Esophagus mucosa (tissue), 1 donor: Measurements from ENCODE around the gene MAP3K20. TPM values are rescaled to one million over a fixed set of nuclear protein-coding genes. Genes with fewer than 3 reads are reported as not detected.

Source experiments
- ATAC-seq: fragments of 200-7000 bp; cut with Tn5 transposase; one replicate; pipeline ENCODE4 v1.9.1; 2020
- total RNA-seq: library from RNA; stranded (reverse); gene quantifications from one replicate; pipeline ENCODE4 v1.2.4, GENCODE V29; 2023
- donor health status: DM: yes; HTN: yes; CAD: no.

Gene MAP3K20
- total RNA-seq, 1 donor from 2014 or later = 21.3 TPM

DNA sequence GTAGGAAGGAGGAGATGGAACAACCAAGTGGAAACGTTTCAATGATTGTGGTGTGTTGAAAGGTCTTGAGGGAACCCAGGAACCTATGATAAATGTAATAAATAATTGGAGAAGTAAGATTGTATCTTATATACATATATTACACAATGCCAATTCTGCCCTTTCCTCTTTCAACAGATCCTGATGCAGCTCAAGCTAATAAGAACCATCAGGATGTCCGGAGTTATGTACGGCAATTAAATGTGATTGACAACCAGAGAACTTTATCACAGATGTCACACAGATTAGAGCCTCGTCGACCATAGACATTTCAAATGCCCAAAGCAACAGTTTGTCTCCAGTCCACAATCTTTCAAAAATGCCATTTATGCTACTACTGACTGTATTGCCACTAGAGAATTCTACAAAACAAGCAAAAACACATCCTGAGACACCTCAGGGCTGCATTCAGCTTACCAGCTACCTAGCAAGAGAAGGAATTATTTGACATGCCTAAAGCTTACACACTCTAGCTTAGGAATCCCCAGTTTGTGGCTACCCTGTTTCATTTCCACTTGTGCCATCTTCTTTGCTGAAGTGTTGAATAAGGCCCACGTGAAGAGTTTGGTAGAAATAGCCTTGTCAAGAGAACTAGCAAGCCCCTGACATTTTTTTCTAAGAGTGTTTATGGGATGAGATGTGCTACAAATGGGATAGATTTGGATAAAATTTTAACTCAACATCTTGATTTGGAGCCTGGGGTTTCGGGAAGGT is 24.0 kb upstream of the MAP3K20 start:
- no peak for ATAC-seq

DNA sequence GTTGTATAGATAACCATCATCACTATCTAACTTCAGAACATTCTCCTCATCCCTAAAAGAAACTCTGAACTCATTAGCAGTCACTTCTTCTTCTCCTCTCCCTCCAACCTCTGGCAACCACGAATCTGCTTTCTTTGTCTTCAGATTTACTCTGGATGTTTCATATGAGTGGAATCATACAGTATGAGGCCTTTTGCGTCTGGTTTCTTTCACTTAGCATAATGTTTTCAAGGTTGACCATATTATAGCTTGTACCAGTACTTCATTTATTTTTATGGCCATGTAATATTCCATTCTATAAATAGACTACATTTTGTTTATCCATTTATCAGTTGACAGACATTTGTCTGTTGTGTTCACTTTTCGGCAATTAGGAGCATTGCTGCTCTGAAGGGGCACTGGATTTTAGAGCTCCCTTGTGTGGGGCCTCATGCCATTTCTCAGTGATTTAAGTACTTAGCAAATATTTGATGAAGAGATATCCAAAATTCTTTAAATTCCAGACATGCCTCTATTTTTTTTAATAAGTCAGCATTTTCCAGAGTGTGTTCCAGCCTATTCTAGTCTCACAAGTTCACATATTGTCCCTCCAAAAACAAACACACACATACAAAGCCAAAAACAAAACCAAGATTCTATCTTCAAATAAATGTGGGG is 22.5 kb upstream of the MAP3K20 start:
- ATAC-seq = no peak

DNA sequence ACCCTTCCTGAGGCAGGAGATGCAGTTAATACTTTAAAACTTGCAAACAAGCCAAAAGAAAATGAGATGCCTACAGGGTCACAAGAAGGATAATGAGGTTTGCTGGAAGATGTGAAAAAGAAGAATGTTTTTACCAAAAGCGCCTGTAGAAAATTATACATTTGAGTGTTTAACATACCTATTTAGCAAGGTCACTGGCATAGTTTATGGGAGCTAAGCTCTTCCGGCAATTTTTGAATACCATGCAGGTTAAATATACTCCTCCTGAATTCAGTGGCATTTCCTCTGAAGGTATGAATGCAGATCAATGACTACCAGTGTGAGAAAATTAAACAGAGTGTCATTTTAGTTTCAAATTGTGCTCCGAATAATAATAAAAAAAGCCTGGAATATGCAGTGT is 21.2 kb upstream of the MAP3K20 start:
- no peak for ATAC-seq

DNA sequence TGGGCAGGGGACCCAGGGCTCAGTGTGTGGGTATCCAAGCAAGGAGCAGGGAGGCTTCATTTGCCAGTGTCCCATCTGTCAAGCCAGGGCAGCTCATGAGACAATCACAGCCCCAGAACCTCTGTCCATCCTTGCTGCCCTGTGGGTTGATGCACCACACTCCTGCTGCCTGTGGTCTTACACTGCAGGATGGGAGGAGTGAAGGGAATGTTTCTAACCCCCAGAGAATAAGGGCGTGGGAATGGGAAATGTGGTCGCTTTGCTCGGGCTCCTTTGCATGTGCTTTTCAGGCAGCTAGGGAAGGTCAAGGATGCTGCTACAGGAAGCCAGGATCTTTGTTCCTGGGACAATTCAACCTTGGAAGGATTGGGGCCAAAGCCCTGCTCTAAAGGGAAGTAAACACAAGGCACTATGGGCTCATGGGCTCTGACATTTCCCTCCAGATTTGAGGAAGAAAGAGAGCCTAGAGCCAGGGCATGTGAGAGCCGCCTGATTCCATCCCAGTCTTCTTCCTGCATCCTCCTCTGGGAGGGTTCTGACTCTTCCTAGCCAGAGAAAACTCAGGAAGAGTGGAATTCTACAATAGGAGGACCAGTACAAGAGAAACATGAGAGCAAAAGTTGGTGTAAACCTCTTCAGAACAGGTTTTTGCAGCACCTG is 18.8 kb upstream of the MAP3K20 start:
- ATAC-seq = no peak

DNA sequence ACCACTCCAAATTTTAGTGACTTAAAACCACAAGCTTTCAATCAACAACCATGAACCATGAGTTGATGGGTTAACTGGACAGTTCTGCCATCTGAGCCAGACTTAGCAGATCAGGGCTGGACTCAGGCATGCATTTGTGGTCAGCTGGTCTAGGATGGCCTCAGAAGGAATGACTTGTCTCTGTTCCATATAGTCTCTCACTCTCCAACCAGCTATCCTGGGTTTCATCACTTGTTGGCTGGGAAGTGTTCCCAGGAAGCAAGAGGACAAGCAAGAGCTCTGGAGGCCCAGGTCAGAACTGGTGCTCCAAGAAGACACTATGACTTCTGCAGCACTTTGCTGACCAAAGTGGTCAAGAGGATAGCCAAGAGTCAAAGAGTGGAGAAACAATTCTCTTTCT is 17.5 kb upstream of the MAP3K20 start:
- no peak for ATAC-seq

DNA sequence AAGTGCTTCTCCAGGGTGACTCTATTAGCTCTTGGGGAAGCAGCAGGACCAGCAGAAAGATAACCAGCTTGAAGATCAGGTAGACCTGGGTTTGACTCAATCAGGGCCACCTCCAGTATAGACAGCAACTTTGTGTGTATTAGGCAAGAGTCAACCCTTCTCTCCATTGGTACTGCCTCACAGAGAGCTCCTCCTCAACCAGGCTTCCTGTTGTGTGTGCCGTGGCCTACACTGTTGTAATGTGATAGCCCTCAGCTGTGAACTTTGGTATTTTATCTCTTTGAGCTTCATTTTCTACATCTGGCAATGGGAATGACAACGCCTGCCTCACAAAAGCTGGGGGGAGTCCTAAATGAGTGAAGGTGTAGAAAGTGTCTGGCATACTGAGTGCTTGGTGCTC is 17.0 kb upstream of the MAP3K20 start:
- ATAC-seq = peak; percentile 53

DNA sequence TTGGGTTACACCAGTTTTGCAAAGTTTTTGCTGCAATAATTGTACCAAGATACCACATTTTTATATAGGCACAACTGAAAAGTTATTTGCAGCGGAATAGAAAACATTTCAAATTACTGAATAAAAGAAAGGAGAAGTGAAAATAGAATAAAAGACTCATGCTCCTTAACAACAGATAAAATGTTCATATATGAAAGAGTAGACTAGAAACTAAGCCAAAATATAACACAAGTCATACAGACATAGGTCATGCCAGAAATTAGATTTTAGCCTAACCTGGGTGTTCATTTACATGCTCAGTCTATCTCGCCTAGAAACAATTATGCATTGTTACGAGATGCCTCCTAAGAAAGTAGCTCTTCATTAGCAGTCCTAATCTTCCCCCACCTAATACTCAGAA is 16.4 kb upstream of the MAP3K20 start:
- no peak for ATAC-seq

DNA sequence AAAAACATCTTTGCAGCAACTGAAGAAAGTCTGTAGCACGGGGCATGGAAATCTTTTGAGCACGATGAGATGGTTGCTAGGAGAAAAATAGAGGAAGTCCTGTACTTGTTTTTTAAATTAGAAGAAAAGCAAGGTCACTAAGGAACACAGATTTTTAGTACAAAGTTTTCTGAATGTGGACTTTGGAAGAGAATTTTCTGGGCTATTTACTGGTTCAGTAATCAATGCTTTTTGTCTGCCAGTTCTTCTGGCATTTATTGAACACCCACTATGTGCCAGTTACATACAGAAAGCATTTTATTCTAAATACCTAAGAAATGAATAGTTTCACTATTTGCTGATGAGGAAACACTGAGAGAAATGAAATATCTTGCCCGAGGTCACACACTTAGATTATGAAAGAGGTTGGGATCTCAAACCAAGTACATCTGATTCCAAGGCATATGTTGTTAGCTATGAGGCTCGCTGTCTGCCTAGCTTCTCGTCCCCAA is 15.6 kb upstream of the MAP3K20 start:
- no peak for ATAC-seq

DNA sequence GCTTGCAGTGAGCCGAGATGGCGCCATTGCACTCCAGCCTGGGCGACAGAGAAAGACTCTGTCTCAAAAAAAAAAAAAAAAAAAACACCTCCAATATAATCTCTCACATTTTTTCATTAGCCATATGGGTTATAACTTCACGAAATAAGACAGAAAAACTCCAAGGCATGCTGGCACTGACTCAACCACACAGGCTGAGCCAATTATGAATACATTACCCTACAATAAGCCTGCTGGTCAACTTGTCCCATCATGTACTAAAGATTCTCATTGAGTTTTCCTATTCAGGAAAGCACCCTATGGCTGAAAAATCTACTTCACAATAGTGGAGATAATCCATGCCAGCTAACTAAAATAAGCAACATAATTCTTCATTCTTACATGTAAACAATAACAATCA is 12.8 kb upstream of the MAP3K20 start:
- ATAC-seq = peak; percentile 80

DNA sequence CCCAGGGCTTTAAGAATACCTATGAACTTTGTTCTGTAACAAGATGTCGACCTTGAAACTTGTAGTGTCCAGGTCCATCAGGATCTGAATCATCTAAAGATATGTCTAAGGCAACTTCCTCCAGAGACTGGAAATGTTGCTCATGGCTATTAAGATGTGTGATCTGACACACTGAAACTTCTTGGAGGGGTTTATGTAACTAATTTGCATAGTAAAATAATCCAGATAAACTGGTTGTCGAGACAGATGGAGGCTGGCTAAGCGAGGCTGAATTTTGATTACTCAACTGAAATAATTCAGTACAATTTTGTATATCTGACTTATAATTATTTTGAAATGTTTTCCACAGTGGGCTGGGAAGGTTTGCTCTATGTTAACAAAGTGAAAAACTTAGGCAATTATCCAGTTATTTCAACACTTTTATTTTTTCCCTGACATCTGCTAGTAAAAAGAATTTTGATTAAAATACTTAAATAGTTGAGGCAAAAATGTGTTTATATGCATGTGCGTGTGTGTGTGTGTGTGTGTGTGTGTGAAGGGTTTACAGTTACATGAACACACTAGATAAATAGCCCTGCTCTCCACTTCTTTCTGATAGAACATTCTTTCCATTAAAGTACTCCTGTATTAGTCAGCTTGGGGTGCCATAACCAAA is 11.4 kb upstream of the MAP3K20 start:
- ATAC-seq = peak; percentile 79

DNA sequence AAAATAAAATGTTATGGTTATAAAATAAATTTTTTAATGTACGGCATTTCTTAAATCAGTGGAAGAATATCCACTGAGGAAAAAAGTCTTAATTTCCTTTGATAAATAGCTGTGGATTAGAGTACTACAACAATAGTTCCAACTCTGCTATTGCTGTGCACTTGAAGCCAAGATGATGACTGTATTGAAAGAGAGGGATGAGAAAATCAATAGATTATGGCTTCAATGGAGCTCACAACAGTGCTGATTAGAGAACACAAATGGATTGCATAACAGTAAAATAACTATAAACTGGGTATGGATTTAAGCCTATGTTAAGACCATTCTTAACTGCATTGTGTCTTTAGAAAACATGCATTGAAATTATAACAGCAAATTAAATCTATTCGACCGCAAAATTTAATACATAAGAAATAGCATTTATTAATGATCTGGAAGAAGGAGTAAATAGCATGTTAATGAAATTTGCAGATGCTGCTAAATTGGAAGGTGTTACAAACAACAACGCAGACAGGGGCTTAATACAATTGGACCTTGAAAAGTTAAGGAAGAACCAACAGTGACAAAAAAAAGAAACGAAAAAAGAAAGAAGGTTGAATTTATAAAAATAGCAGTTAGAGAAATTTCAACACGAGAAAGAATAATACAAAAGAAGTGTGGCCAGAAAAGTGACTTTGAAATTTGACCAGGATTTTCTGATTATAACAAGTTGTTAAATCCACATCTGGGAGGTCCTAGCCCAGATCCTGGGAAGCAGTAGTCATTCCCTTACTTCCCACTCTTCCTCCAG is 8.6 kb upstream of the MAP3K20 start:
- no peak for ATAC-seq

DNA sequence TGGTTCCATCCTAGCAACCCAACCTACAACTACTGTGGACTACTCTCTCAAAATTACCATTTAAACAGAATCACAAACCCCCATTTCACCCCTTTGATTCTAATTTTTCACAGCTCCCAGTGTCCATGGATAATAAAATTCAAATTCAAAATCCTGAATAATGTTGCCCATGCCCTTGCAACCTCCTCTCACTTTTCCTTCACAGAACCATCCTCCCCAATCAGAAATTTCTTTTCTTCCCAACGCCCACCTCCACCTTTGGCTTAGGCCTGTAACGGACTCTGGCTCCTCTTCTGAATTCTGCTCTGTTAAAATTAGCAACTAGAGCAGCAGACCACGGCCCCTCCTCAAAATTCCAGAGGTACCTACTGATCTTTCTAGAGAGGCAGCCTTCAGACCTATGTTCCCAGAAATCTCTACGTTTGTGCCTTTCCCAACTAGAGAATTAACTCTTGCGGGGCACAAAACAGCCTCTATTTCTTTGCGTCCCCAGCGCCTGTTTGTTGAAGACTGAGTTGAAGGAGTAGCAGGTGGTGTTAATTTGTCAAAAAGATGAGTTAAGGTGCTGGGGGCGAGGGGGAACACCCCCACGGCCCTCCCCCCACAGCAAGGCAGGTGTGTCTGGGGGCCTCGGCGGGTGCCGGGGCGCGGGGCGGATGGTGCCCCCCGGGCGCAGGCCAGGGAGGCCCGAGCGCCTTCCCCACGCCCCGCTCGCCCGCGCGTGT is 428 bp upstream of the MAP3K20 start:
- no peak for ATAC-seq

DNA sequence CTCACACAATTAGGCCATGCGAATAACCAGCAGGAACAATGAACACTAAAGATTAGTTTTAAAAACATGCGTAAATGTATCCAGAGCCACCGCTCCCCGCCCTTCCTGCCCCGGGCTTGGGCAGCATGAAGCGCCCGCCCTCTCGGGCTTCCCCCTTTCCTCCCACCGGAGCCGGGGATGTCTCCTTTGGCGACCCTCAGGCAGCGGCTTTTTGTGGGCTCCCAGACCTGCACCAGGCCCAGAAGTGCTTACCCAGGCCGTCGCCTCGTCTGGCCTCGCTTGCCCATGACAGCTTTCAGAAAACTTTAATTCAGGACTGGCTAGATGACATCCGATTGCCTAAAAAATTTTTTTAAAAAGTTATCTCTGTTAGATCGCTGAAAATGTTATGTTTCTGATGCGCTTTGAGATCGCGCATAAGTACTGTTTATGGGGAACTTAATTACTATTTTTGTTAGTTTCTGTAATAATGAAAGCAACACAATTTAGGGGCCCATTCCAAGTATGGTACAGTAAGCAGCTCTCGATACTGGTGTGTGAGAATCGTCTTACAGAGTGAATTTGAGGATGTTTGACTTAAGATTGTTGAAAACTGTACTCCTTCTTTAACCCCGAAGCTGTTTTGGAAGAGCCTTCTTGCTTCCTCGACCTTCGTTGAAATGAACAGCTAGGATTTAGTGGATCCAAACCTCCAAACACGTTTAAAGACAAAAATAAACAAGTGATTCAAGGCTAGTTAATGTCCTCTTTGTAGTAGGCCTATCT is 1.1 kb downstream of the MAP3K20 start:
- ATAC-seq = peak; percentile 32

DNA sequence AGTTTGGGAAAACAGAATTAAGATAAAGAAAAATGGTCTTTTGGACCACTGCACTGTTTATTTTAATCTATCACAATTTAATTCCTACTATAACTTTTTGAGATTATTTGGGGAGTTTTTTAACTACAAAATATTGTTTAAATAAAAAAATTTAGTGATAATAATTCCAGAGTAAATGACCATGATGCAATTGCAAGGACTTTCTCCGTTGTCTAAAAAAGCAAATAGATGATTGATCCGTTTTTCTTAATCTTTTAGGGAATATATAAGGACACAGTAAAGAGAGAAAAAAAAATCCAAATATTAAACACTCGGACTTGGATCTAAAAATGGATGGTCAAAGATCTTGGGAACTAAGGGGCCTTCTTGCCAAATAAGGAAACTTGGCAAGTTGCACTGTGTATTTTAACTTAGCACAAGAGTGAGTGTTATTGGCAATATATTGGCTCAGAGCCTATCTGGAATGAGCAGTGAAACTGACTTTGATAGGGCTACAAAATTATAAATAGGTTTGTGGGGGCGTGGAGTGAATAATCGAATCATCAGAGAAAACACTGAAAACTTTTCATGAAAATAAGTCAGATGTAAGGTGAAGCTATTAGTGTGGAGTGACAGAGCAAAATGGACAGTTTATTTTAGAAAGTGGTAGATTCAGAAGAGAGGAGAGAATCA is 2.0 kb downstream of the MAP3K20 start:
- no peak for ATAC-seq

DNA sequence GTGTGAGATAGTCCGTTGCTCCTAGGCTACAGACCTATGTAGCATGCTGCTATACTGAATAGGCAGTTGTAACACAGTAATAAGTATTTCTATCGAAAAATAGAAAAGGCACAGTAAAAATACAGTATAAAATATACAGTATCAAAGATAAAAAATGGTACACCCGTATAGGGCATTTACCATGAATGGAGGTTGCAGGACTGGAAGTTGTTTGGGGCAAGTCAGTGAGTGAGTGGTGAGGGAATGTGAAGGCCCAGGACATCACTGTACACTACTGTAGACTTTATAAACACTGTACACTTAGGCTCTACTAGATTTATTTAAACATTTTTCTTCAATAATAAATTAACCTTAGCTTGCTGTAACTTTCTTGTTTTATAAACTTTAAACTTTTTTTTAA is 3.5 kb downstream of the MAP3K20 start:
- no peak for ATAC-seq

DNA sequence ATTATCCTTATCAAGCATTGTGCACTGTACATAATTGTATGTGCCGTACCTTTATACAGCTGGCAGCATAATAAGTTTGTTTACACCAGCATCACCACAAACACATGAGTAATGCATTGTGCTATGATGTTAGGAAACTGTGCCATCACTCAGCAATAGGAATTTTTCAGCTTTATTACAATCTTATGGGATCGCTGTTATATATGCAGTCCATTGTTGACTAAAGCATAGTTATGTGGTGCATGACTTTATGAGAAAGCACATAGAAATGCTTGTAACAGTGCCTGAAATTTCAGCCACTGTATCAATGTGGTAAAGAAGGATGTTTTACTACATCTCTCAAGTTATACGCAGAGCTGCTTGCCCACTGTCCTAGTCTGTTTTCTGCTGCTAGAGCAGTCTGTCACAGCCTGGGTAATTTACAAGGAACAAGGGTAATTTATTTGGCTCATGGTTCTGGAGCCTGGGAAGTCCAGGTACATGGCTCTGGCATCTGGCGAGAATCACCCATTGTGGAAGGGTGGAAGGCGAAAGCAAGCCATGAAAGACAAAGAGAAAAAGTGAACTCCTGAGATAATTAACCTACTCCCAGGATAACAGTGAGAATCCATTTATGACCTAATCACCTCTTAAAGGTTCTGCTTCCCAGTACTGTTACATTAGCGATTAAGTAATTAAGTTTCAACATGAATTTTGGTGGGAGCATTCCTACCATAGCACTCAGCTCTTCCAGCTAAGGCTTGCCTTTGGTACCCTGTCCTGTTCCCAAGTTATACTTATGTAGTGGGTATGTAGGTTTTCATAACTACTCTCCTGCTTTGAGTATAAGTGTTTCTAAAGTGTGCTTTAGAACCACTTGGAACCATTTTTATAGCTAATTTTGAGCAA is 4.6 kb downstream of the MAP3K20 start:
- no peak for ATAC-seq

DNA sequence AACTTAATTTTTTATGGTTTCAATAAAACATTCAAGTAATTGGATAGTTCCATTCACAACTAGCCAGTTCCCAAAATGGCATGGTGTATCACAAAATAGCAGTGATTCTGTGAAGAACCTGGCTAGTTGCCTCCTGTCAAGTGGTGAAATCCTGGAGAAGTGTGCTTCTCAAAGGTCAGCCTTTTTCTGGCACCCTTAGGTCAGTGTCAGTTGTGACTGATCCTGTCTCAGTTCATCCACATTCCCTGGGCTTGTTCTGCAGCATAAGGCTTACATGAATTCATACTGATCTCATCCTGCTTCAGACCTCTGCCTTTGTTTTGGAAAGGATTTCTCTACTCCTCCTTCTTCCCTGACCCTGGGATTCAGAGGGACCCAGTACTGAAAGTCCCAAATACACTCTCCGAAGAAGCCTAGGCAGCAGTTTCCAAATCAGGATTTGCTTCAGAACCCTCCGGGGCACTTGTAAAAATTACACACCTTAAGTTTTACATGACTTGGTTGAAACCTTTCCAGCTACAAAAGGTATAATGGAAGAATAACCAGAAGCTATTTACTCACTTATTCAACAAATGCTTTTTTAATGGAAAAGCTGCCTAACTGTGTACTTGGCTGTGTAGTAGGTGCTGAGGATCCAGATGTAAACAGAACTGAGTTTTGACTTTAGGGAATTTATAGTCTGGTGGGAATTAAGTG is 11.0 kb downstream of the MAP3K20 start:
- ATAC-seq = peak; percentile 53

DNA sequence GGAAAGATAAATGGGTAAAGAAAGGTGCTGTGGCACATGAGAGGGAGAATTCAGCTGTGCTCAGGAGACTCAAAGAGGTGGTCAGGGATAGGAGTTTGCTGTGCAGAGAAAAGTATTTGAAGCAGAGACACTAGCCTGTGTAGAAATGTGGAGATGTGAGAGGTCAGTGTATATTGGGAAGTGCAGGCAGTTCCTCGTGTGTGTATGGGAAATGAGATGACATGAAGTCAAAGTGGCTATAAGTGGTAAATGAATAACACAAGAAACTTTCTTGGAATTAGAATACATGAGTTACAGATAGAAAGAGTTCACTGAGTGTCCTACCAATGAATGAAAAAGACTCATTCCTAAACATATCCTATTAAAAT is 11.6 kb downstream of the MAP3K20 start:
- ATAC-seq = no peak
